Suppressor macrophage (primary cell): ENCODE measurements around the gene PREX1.

ENCODE experiments used
- DNase-seq, 4 experiments: peaks; one replicate each; pipeline ENCODE4 v3.0.0-alpha.2; 2020 to 2022

PREX1 gene

DNA sequence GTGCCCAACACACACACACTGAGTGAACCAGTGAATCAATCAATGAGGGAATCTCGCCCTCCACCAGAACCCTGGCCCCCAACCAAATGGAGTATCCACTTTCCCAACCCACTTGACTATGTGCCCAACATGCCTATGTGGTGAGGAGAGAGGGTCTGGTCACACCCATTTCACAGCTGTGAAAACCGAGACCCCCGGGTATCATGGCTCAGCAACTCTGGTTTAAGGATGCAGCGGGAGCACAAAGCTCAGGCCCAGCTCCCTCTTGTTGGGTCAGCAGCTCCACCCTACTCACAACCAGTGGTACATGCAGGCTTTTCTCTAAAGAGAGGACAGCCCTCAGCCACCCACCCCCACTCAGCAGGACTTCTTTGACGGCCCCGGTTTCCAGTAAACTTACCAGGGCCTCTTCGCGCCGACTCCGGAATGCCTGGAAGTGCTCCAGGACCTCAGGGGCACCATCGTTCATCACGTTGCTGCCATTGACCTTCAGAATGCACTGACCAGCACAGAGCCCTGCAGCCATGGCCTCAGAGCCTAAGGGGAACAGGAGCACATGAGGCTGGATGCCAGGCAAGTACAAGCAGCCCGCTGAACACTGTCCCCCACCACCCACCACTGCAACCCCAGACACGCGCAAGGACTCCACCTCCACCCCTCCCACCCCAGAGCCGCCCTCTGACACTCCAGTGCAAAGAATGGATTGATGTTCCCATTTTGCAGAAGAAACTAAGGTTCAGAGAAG lies 174.7 kb downstream of the PREX1 start:
- no peak for DNase-seq

DNA sequence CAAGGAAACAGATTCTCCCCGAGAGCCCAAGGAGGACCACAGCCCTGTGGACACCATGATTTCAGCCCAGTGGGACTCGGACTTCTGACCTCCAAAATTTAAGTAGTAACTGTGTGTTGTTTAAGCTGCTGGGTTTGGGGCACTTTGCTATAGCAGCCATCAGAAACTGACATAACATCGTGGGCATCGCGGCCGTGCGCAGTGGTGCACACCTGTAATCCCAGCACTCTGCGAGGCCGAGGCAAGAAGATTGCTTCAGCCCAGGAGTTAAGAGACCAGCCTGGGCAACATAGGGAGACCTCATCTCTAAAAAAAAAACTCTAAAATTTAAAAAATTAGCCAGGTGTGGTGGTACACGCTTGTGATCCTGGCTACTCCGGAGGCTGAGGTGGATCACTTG lies 175.8 kb downstream of the PREX1 start:
- no peak for DNase-seq

GRCh38 chr20:48651271-48651670 lies 176.5 kb downstream of the PREX1 start:
- no peak for DNase-seq

GRCh38 chr20:48649868-48650267 lies 177.9 kb downstream of the PREX1 start:
- no peak for DNase-seq

DNA sequence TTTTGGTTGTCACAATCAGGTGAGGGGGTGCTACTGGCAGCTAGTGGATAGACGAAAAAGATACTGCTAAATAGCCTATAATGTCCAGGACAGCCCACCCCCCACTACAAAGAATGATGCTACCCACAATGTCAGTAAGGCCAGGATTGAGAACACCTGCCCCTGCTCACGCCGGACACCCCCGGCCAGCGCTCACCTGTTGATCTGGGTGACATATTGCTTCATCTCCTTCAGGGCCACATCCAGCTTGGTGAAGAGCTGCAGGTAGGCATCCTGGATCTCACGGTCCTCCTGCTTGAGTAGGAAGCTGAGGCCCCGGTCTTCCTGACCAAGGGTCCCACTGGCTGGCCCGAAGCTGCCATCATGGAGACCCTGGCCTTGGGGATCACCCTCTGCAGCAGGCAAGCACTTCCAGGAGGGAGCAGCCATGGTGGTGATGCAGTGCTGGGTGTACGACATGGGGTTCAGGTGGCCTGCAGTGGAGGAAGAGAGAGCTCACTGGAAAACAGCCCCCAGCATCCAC lies 178.6 kb downstream of the PREX1 start:
- no peak for DNase-seq

GRCh38 chr20:48648482-48649051 lies 179.2 kb downstream of the PREX1 start:
- DNase-seq = no peak

DNA sequence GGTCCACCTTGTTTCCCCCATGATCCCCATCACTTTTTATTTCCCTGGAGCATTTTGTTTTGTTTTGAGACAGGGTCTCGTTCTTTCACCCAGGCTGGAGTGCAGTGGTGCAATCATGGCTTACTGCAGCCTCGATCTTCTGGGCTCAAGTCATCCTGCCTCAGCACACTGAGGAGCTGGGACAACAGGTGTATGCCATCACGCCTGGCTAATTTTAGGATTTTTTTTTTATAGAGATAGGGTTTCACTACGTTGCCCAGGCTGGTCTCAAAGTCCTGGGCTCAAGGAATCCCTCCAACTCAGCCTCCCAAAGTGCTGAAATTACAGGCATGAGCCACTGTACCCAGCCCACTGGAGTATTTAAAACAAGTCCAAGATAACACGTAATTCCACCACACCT lies 179.9 kb downstream of the PREX1 start:
- DNase-seq = no peak

GRCh38 chr20:48645666-48646065 lies 182.1 kb downstream of the PREX1 start:
- DNase-seq = no peak

- DNase-seq = no peak
These were observed 183.4 kb downstream of the PREX1 start for GRCh38 chr20:48644286-48644828.

- no peak for DNase-seq
These were observed 185.5 kb downstream of the PREX1 start for GRCh38 chr20:48642105-48642880.

- DNase-seq = no peak
These were observed 186.9 kb downstream of the PREX1 start for GRCh38 chr20:48640871-48641270.

DNA sequence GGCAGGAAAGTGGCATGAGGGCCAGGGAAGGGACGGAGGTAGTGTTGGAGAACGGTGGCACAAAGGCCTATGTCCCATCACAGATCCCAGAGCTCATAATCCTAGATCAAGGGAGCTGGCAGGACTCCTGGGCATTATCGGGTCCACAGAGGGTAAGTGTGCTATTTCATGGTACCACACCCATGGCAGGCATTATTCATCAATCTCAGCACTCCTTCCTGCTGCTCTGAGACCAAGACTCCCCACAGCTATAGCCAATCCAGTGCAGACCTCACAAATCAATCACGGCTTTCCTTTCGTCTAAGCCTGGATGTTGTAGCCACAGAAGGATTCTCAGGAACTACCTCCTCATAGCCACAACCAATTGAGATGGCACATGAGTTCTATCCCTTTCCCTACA lies 187.9 kb downstream of the PREX1 start:
- no peak for DNase-seq

- DNase-seq = peak; percentile 71 to 82 (median 76)
These were observed 189.3 kb downstream of the PREX1 start for GRCh38 chr20:48638546-48638945.

DNA sequence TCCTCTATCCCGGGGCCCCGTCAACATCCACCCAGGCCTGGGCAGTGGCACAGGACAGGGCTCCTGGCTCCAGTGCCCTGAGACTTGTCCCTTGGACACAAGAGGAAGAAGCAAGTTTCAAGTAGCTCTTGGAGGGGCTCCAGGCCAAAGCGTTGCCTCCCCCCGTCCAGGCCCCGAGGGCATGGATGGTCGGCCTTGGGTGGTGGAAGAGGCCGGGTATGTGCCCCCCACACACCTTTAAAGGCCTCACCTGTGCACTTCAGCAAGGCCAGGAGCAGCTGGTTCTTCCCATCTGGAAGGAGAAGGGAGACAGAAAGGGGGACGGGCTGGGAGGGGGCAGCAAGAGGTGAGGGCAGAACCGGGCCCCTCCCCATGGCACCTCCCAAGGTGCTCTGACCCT lies 190.3 kb downstream of the PREX1 start:
- DNase-seq = no peak

GRCh38 chr20:48636301-48636700 lies 191.5 kb downstream of the PREX1 start:
- no peak for DNase-seq

- DNase-seq = peak; percentile 53 to 78 (median 71)
These were observed 192.0 kb downstream of the PREX1 start for GRCh38 chr20:48635791-48636267.

DNA sequence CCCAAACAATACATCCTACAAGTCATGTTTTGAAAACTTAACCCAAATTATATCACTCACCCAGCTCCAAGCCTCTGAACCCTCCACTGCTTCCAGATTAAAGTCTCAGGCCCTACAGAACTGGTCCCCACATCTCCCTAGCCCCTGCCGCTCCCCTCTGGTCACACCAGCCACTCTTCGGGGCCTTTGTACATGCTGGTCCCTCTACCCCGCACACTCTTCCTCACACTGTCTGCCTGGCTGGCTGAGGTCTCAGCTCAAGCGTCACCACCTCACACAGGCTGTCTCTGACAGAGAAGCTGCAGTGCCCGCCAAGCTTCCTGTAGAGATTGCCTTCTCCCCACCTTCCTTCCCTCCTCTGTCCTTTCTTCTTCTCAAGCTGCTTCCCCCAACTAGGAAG lies 192.4 kb downstream of the PREX1 start:
- DNase-seq = no peak

- no peak for DNase-seq
These were observed 193.2 kb downstream of the PREX1 start for GRCh38 chr20:48634641-48635040.

GRCh38 chr20:48633620-48634257 lies 194.1 kb downstream of the PREX1 start:
- DNase-seq = no peak

GRCh38 chr20:48632825-48633619 lies 194.8 kb downstream of the PREX1 start:
- DNase-seq = no peak

- DNase-seq = no peak
These were observed 195.6 kb downstream of the PREX1 start for GRCh38 chr20:48632017-48632824.
